ENCODE data around the gene ARHGAP23.
"Not testable (repeated sequence)": the region's sequence is repeated elsewhere in the genome, so short reads cannot be mapped to it uniquely, and the experiment has no call there.

The ARHGAP23 gene

GRCh38 chr17:38530856-38531255 is 102.6 kb downstream of the ARHGAP23 start:
- not testable (repeated sequence) for DNase-seq

GRCh38 chr17:38531761-38532160 is 103.5 kb downstream of the ARHGAP23 start:
- not testable (repeated sequence) for DNase-seq

DNA sequence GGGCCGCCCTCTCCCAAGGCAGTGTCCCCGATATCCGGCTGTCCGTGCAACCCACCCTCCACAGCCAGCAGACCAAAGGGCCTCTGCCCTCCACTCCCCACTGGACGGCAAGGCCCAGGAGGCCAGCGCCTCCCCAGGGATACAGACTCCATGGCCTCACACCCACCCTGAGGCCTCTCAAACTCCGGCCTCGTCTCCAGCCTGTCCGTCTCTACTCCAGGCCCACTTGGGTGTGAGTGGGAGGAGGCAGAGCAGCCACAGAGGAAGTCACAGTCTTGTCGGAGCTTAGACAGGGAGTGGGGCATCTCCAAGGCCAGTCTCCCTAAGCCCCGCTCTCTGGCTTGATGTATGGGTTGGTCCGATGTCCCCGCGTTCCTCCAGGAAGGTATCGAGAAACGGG is 104.2 kb downstream of the ARHGAP23 start:
- DNase-seq: no peak

DNA sequence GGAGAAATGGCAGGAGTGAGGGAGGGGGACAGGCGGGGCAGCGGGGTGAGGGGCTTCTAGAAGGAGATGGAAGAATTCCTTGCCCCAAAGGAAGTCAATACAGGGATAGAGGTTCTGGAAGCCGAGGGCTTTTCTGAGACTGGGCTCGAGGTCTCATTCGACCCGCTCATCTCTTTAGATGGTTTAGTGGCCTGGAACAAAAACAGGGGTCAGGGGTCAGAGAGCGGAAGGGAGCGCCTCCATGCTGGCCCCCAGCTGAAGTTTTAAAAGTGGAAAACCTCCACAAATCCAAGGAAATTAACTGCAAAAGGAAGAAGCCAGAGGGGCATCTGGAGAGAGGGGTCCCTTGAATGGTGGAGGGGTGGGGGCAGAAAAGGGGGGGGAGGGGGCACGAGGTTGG is 105.0 kb downstream of the ARHGAP23 start:
- no peak for DNase-seq

- DNase-seq: no peak
Measured at GRCh38 chr17:38533866-38534497, 105.7 kb downstream of the ARHGAP23 start.

- DNase-seq: no peak
Measured at GRCh38 chr17:38534498-38534885, 106.2 kb downstream of the ARHGAP23 start.

- no peak for DNase-seq
Measured at GRCh38 chr17:38535886-38536285, 107.6 kb downstream of the ARHGAP23 start.

DNA sequence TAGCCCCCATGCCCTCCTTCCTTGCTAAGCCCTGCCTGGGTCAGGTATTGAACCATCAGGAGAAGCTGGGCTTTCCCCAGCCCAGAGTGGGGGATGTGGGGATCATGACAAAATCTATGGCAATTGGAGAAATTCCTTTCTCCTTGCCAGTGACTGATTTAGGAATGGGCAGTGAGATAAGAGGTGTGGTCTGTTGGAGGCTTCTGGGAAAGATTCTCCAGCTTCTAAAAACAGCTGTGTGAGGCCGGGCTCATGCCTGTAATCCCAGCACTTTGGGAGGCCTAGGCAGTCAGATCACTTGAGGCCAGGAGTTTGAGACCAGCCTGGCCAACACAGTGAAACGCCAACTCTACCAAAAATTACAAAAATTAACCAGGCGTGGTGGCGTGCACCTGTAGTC is 108.4 kb downstream of the ARHGAP23 start:
- DNase-seq: no peak

DNA sequence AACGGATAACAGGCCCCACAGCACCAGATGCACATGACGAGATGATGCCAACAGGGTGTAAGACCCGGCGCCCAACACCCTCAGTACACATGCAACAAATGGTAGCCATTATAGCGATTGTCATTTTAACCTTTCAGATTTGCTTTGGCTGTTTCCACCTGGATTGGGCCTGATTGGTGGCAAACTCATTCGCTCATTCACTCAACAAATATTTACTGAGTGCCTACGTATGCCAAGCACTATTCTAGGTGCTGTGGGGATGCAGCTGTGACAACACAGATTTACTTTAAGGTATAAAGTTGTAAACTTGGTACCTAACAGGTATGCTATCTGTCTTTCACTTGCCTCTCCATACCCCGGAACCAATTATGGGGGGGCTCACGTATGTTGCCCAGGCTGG is 110.6 kb downstream of the ARHGAP23 start:
- no peak for DNase-seq

DNA sequence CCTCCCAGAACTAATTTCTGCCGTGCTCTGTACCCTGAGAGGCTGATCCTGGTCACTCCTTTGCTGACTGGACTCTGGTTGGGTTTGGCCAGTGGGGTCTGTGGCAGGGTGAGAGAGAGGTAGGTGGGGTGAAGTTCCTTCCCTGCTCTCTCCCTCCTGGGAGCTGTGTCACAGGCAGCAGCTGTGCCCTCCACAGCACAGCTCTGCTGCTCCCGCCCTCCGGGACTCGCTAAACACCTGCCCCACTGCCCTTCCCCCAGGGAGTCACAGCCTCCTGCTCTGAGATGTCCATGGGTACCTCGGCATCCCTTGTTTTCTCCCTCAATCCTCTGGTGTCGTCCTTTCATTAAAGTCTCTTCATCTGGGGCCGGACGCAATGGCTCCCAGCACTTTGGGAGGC is 111.1 kb downstream of the ARHGAP23 start:
- no peak for DNase-seq

DNA sequence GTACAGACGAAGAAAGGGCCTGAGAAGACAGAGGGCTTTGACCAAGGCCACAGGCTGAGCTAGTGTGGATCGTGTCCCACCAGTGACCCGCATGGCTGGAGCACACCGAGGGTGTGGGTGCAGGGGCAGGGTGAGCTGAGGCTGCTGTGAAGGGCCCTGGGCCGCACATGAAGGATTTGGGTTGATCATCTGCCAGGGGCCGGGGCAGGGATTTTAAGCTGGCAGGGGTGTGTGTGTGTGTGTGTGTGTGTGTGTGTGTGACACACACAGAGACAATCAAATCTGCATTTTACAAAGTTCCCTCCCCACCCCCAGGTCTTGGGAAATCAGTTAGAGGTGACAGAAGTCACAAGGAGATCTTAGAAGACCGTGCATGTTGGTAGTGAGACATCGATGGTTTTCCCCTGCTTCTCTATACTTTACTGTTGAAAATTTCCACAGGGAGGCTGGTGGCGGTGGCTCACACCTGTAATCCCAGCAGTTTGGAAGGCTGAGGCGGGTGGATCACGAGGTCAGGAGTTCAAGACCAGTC is 112.3 kb downstream of the ARHGAP23 start:
- DNase-seq: no peak

- DNase-seq: no peak
Measured at GRCh38 chr17:38541281-38541680, 113.0 kb downstream of the ARHGAP23 start.

GRCh38 chr17:38542286-38542685 is 114.0 kb downstream of the ARHGAP23 start:
- no peak for DNase-seq

DNA sequence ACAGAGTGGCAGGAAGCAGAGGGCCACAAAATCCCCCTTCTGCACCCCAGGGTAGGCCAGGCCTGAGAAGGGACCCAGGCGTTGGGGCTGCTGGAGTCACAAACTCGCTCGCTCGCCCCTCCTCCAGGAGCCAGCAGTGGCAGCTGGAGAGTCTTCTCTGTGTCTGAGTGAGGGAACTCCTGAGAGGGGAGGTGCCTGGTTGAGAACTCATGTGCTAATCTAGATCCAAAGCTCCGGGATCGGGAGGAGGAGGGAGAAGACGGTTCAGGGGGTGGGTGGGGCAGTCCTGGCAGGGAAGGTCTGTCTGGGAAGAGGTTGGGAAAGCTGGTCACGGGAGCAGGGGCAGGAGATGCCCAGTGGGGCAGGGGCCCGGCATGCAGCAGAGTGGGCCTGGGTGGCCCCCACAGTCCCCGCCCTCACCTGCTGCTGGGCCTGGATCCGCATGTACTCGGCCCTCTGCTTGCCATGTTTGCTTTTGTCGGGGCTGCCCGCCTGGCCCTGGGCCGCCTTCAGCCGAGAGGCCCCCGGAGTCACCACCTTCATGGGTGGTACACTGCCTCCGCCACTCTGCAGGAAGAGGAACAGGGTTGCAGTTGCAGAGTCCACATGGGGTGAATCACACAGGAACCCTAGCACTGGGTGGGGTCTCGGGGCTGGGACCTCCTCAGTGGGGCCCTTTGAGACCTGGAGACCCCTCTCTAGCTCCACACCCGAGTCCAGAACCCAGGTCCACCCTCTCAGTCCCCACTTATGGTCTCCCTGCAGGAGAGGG is 115.3 kb downstream of the ARHGAP23 start:
- DNase-seq: no peak

DNA sequence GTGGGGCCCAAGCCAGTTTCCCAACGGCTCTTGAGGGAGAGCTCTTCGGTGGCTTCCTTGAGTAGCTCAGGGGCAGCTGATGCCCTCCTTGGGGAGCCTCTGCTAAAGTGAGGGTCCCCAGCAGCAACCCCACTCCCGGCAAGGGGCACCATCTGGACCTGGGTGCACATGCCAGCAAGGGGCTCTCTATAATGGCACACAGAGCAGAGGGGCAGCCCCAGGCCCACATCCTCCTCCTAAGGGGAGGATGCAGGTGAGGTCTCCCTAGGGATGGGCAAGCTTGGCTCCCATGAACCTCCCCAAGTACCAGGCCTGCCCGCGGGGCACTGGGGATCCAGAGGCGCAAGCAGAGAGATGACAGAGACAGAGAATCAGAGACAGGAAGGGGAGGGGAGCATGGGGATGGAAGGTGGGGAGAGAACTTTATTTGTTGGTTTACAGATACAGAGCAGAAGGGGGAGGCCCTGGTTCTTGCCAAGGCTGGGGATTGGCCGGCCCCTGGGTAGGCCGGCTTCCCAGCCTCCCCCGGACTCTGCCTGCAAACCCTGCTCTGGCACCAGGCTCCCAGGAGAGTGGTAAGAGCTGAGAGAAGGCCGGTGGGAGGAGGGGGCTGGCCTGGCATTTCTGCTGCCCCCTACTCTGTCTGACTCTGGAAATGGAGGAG is 116.0 kb downstream of the ARHGAP23 start:
- DNase-seq: no peak

DNA sequence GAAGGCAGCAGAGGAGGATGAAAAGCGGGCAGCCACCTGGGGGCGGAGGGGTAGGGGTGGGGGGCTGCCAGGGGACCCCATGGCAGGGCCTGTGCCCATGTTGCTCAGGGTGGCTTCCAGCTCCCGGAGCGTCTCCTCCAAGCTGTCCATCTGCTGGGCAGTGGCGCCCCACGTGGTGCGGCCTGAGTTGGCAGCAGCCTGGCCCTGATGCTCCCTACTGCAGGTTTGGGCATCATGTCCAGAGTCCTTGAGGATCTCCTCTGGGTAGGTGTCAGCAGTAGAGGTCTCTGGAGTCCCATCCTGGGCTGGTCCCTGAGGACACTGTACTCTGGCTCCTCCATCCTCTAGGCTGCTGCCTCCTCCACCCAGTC is 116.6 kb downstream of the ARHGAP23 start:
- no peak for DNase-seq

- DNase-seq: no peak
Measured at GRCh38 chr17:38545531-38546225, 117.4 kb downstream of the ARHGAP23 start.

DNA sequence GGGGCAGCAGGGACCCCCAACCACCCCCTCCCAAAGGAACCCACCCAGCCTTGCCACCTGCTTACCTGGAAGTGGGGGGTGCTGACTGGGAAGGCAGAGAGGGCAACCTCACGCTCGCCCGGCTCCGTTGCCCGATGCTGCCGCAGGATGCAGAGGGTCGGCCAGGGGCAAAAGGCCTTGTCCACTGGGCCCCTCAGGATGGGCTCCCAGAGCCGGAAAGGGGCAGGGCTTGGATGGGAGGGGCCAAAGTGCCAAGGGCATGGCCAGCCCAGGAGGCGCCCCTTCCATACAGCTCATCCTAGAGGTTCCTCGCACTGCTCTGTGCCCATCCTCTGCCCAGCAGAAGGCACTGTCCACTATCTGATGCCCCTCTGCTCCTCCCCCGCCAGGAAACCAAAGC is 118.1 kb downstream of the ARHGAP23 start:
- no peak for DNase-seq

DNA sequence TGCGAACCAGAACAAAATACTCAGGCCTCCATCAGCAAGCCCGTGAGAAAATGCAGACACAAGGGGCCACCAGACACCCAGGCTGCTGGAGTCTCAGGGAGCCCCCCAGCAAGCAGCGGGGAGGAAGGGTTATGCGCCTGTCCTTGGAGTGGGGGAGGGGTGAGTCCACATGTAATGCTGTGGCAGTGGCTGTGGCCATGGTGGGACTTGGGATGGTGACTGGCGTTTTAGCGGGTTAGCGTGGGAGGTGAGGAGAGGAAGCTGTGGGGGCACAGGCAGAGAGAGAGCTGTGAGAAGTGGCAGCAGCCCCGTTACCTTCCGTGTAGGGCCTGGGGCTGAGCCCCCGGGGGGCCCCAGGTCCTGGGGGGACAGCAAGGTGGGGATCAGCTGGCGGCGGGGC is 119.2 kb downstream of the ARHGAP23 start:
- no peak for DNase-seq

DNA sequence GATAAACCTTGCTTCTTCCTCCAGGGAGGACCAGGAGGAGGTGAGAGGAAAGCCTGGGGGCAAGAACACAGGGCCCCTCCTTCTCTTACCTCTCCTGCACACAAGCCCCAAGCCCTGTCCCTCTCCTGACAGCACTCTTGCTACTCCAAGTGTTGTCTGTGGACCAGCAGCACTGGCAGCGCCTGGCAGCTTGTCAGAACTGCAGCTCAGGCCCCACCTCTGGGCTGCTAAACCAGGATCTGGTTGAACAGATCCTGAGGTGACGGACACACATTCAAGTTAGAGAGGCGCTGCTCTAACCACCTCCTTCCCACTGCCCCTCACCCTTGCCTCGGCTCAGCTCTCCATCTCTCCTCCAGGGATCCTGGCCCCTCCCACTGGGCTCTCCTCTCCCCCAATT is 121.0 kb downstream of the ARHGAP23 start:
- no peak for DNase-seq

- DNase-seq: no peak
Measured at GRCh38 chr17:38550661-38551060, 122.4 kb downstream of the ARHGAP23 start.

- no peak for DNase-seq
Measured at GRCh38 chr17:38551121-38551520, 122.9 kb downstream of the ARHGAP23 start.

GRCh38 chr17:38552343-38552742 is 124.1 kb downstream of the ARHGAP23 start:
- DNase-seq: no peak

Data from T-helper 9 cell (primary cell).